ENCODE results near the gene ECPAS.
"Not testable (repeated sequence)": the region's sequence is repeated elsewhere in the genome, so short reads cannot be mapped to it uniquely, and the experiment has no call there.

The ECPAS gene

DNA sequence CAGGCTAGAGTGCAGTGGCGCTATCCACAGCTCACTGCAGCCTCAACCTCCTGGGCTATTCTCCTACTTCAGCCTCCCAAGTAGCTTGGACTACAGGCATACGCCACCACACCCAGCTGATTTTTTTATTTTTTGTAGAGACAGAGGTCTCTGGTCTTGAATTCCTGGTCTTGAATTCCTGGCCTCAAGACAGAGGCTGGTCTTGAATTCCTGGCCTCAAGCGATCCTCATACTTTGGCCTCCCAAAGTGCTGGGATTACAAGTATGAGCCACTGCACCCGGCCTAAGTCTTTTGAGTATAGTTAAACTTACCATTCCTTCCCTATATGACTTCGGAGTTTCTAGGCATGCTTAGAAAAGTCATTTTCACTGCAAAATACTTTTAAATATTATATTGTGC is 29.4 kb downstream of the ECPAS start:
- H3K4me1 ChIP-seq (ENCODE audit: insufficient read depth, low read length): peaks cover 32% of the 10 kb centered on the region
- no peak overlapping the region for H3K9ac ChIP-seq (ENCODE audit: low read depth, low read length)
- no peaks in the 10 kb centered on the region for H3K9me3 ChIP-seq (ENCODE audit: control insufficient read depth, insufficient read depth, low read length)
- no peaks in the 10 kb centered on the region for H3K36me3 ChIP-seq (ENCODE audit: insufficient read depth, low read length)

DNA sequence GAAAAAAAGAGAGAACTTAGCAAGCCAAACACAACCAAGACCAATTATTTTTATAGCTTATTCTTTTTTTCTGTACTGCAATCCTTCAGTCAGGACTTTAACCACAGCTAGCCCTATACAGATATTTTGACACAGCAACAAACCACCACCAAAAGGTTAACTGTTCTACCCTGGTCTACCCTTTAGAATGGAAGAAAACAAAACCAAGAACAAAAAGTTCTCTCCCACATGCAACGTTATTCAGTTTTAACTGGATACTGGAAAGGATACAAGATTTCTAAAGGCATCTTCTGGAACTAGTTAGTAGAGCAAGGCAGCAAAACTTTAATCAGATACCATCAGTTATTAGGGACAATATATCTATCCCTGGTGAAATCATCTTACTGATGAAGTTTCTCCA is 32.6 kb downstream of the ECPAS start:
- H3K36me3 ChIP-seq (ENCODE audit: insufficient read depth, low read length): peaks cover 2% of the 10 kb centered on the region; the same call in 1 of the 2 replicates
- peaks cover 15% of the 10 kb centered on the region; the same call in 1 of the 2 replicates for H3K4me1 ChIP-seq (ENCODE audit: insufficient read depth, low read length)
- H3K9ac ChIP-seq (ENCODE audit: low read depth, low read length): no peak overlapping the region
- no peaks in the 10 kb centered on the region for H3K9me3 ChIP-seq (ENCODE audit: control insufficient read depth, insufficient read depth, low read length)

DNA sequence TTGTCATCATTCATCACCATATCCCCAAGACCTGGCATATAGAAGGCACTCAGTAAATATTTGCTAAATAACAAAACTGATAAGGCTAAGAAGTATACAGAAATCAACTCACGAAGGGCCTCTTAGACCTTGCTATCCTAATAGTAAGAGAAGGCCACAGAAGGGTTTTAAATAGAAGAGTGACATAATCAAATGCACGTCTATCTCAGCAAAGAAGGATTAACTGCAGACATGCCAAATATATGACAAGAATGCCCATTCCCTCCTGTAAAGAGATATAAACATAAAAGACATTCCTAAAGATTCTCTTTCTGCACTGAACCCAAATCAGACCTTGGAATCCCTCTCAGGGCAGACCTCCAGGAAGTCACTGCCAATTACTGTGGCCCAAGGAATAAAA is 34.1 kb downstream of the ECPAS start:
- H3K4me1 ChIP-seq (ENCODE audit: insufficient read depth, low read length): peaks cover 15% of the 10 kb centered on the region; the same call in 1 of the 2 replicates
- peaks cover 3% of the 10 kb centered on the region; the same call in 1 of the 2 replicates for H3K36me3 ChIP-seq (ENCODE audit: insufficient read depth, low read length)
- H3K9me3 ChIP-seq (ENCODE audit: control insufficient read depth, insufficient read depth, low read length): no peaks in the 10 kb centered on the region
- H3K9ac ChIP-seq (ENCODE audit: low read depth, low read length): no peak overlapping the region

DNA sequence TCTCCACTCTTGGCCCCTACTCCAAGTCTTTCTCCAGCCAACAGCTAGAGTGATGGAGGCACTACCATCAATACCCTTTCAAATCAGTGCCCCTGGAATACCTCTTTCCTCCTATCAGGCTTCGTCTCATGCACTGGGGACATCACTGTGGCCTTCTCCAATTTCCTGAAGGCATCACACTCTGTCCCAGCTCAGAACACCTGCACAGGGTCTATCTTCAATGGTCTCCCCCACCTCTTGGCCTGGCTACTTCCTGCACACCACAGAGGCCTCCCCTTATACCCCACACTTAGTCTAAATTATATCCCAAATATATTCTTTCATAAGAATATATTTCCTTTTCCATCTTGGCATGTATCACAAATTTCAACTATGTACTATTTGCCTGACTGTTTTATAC is 34.5 kb downstream of the ECPAS start:
- H3K4me1 ChIP-seq (ENCODE audit: insufficient read depth, low read length): peaks cover 15% of the 10 kb centered on the region; the same call in 1 of the 2 replicates
- H3K36me3 ChIP-seq (ENCODE audit: insufficient read depth, low read length): peaks cover 3% of the 10 kb centered on the region; the same call in 1 of the 2 replicates
- no peak overlapping the region for H3K9ac ChIP-seq (ENCODE audit: low read depth, low read length)
- H3K9me3 ChIP-seq (ENCODE audit: control insufficient read depth, insufficient read depth, low read length): no peaks in the 10 kb centered on the region

DNA sequence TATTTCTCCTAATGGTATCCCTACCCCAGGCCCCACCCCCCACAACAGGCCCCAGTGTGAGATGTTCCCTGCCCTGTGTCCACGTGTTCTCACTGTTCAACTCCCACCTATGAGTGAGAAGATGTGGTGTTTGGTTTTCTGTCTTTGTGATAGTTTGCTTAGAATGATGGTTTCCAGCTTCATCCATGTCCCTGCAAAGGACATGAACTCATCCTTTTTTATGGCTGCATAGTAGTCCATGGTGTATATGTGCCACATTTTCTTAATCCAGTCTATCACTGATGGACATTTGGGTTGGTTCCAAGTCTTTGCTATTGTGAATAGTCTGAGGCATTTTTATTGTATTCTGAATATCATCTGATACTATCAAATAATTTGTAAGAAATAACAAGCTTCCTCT is 38.4 kb downstream of the ECPAS start:
- not testable (repeated sequence) for H3K36me3 ChIP-seq (ENCODE audit: insufficient read depth, low read length); H3K4me1 ChIP-seq (ENCODE audit: insufficient read depth, low read length); H3K9me3 ChIP-seq (ENCODE audit: control insufficient read depth, insufficient read depth, low read length); H3K9ac ChIP-seq (ENCODE audit: low read depth, low read length)

DNA sequence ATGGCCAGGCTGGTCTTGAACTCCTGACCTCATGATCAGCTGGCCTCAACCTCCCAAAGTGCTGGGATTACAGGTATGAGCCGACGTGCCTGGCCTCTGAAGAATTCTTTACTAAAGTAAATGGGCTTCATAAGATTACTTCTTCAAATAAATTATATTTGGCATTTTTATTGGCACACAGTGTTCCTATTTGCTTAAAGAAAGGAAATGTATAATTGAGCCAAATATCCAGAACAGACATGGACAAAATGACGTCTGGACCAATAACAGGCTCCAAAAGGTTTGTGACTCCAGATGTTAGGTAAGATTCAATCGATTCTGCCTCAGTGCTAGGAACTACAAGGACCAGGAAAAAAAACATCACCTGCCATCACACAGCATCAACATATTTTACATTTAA is 40.7 kb downstream of the ECPAS start:
- no peak overlapping the region for H3K9ac ChIP-seq (ENCODE audit: low read depth, low read length)
- no peaks in the 10 kb centered on the region for H3K4me1 ChIP-seq (ENCODE audit: insufficient read depth, low read length)
- peaks cover 13% of the 10 kb centered on the region; the same call in 1 of the 2 replicates for H3K36me3 ChIP-seq (ENCODE audit: insufficient read depth, low read length)
- H3K9me3 ChIP-seq (ENCODE audit: control insufficient read depth, insufficient read depth, low read length): no peaks in the 10 kb centered on the region

DNA sequence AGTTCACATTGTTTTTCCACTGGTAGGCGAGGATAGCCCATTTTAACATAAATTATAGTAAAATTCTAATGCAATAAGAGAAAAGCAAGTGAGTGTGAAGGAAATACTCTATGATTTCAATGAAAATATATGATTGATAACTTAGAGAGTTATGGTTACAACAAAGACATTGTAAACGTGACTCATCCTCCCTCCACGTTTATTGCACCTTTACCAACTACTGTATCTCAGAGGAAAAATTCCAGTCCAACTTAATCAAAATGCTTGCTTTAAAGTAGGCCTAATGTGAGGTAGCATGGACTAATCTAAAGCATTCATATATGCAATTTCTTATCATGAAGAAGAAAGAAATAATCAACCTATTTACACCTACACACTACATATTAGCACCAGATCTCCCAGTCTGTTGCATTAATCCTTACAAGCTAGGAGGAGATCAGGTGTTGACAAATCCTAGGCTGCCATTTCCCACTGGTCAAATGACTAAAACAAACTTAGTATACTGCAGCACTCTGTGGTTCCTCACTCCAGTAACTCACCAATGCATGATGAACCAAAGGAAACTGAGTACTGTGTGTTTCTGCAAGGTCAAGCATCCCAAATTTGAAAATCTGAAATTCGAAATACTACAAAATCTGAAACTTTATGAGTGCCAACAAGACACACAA is 41.7 kb downstream of the ECPAS start:
- Histone ChIP-seq H3K36me3 (ENCODE audit: insufficient read depth, low read length) (peaks cover 13% of the 10 kb centered on the region; the same call in 1 of the 2 replicates), H3K9ac (ENCODE audit: low read depth, low read length) (no peak overlapping the region), H3K4me1 (ENCODE audit: insufficient read depth, low read length) (no peaks in the 10 kb centered on the region), H3K9me3 (ENCODE audit: control insufficient read depth, insufficient read depth, low read length) (no peaks in the 10 kb centered on the region)

DNA sequence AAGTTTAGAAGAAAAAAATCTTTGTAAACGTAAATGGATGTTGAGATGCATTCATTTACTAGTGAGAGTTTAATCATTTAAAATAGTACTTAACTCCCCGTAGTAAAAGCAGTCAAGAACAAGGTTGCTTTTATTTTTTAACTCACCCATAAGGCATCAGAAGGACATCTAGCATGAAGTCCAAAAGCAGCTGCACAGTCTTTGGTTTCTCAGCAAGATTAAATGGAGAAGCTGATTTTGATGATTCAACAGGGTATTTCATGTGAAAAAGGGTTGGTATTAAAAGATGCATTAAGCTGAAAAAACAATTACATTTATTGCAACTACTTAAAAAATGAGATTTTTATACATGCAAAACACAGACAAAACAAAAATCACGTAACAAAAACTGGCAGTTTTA is 44.0 kb downstream of the ECPAS start:
- H3K36me3 ChIP-seq (ENCODE audit: insufficient read depth, low read length): peaks cover 14% of the 10 kb centered on the region
- H3K4me1 ChIP-seq (ENCODE audit: insufficient read depth, low read length): no peaks in the 10 kb centered on the region
- no peak overlapping the region for H3K9ac ChIP-seq (ENCODE audit: low read depth, low read length)
- no peaks in the 10 kb centered on the region for H3K9me3 ChIP-seq (ENCODE audit: control insufficient read depth, insufficient read depth, low read length)

DNA sequence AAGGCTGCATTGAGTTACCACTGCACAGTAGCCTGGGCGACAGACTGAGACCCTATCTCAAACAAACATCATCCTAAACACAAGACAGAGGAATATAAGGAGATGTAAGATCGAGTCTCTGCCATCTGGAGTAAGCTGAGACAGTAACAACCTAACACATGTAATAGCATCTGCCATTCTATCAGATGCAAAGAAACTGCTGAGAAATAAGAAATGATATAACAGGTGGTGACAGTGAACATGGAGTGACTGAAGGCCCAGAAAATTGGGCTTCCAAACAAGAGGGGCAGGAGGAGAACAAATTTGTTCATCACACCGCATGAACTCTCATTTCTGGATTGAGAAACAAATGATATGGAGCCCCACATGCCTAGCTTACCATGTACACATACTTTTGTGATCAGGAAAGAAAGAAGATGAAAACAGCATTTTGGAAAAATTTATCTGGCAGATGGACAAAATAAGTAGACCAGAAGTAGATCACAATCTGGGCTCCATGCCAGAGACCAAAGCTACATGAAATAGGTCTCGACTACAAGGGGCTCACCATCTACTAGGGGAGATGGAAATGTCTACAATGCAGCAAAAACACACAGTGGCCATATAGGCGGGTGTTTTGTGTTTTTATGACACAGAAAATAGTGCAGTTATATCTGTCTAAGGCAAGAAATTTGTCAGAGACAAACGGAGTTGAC is 45.5 kb downstream of the ECPAS start:
- no peaks in the 10 kb centered on the region for H3K4me1 ChIP-seq (ENCODE audit: insufficient read depth, low read length)
- H3K9ac ChIP-seq (ENCODE audit: low read depth, low read length): no peak overlapping the region
- H3K36me3 ChIP-seq (ENCODE audit: insufficient read depth, low read length): peaks cover 14% of the 10 kb centered on the region
- H3K9me3 ChIP-seq (ENCODE audit: control insufficient read depth, insufficient read depth, low read length): no peaks in the 10 kb centered on the region

DNA sequence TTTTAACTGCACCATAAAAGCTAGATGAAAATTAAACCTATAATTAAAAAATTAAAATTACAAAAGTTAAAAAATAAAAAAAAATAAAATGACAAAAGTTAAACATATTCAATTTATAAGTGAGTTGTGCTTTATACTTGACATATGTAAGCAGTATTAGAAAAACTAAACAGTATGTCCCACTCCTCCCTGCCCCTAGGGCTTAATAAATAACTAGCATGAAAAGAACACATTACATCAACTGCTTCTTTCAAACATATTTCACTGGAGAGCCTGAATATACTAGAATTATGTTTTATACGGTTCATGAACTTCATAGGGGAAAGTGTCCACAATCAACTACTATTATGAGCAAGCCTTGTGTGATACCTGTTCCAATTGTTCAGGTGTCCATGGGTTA is 47.6 kb downstream of the ECPAS start:
- Histone ChIP-seq H3K4me1 (ENCODE audit: insufficient read depth, low read length) (no peaks in the 10 kb centered on the region), H3K9me3 (ENCODE audit: control insufficient read depth, insufficient read depth, low read length) (no peaks in the 10 kb centered on the region), H3K36me3 (ENCODE audit: insufficient read depth, low read length) (peaks cover 13% of the 10 kb centered on the region), H3K9ac (ENCODE audit: low read depth, low read length) (no peak overlapping the region)

DNA sequence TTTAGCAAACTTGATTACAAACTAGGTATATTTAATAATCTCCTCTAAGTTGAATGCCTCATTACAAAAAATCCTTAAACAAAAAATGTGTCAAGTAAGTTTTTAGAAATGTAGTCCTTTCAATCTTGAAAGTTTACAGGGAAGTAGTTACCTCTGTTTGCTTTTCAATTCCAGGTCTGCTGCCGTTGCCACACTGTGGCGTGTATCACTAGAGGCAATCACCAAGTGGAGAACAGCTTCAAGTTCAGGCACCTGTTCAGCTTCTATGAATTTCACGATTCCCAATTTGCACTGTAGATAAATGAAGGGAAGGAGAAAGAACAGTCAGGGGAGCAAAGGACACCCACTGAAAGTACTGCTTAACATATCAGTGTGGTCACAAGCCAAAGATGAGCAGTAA is 51.1 kb downstream of the ECPAS start:
- no peaks in the 10 kb centered on the region for H3K4me1 ChIP-seq (ENCODE audit: insufficient read depth, low read length)
- no peak overlapping the region for H3K9ac ChIP-seq (ENCODE audit: low read depth, low read length)
- peaks cover 16% of the 10 kb centered on the region for H3K36me3 ChIP-seq (ENCODE audit: insufficient read depth, low read length)
- H3K9me3 ChIP-seq (ENCODE audit: control insufficient read depth, insufficient read depth, low read length): no peaks in the 10 kb centered on the region

DNA sequence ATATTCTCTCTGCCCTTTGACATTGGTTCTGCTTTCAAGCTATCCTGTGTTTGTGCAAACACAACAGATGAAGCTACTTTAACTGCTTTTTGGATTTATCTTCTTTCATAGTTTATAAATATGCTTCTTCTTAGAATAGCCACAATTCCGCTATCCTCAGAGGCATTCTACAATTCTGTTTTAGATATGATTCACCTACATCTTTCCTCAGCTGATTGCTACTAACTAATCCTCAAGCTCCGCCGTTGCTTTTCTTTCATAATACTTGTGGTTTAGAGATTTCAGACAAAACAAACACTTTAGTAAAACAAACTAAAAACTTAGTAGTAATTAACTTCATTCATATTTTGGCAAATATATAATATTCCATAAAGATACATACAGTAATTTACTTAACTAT is 52.5 kb downstream of the ECPAS start:
- H3K9me3 ChIP-seq (ENCODE audit: control insufficient read depth, insufficient read depth, low read length): no peaks in the 10 kb centered on the region
- no peak overlapping the region for H3K9ac ChIP-seq (ENCODE audit: low read depth, low read length)
- no peaks in the 10 kb centered on the region for H3K4me1 ChIP-seq (ENCODE audit: insufficient read depth, low read length)
- H3K36me3 ChIP-seq (ENCODE audit: insufficient read depth, low read length): peaks cover 16% of the 10 kb centered on the region

DNA sequence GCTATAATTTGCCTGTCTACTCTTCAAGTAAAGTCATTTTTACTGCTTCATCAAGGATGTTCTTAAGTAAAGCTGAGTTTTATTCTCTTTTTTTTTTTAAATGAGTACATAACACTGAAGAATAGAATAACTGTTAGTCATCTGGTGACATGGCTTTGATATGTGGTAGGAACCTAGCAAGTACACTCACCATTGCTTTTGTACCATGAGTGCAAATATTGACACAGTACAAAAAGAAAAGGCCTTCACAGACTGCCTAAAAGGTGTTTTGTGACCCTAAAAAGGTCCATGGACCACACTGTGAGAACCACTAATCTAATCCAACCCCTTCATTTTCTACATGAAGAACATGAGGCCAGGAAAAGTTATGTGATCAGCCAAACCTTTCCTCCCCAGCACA is 55.0 kb downstream of the ECPAS start:
- no peaks in the 10 kb centered on the region for H3K4me1 ChIP-seq (ENCODE audit: insufficient read depth, low read length)
- H3K36me3 ChIP-seq (ENCODE audit: insufficient read depth, low read length): peaks cover 17% of the 10 kb centered on the region; the same call in 1 of the 2 replicates
- H3K9me3 ChIP-seq (ENCODE audit: control insufficient read depth, insufficient read depth, low read length): no peaks in the 10 kb centered on the region
- no peak overlapping the region for H3K9ac ChIP-seq (ENCODE audit: low read depth, low read length)

DNA sequence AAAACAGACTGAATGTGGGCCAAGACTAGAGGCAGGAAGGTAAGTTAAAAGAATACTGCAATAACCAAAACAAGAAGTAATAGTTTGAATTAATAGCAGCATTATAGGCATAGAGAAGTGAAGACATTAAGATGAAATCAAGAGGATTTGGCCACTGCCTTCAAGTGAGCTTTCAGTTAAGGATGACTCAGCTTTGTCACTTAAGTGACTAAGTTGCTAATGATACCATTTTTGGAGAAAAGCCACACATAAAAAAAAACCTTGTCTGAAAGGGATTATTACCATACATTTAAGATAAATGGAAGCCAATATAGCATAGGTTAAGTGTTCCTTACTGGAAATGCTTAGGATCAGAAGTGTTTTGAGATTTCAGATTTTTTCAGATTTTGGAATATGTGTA is 57.0 kb downstream of the ECPAS start:
- H3K4me1 ChIP-seq (ENCODE audit: insufficient read depth, low read length): no peaks in the 10 kb centered on the region
- no peaks in the 10 kb centered on the region for H3K9me3 ChIP-seq (ENCODE audit: control insufficient read depth, insufficient read depth, low read length)
- H3K9ac ChIP-seq (ENCODE audit: low read depth, low read length): no peak overlapping the region
- peaks cover 17% of the 10 kb centered on the region for H3K36me3 ChIP-seq (ENCODE audit: insufficient read depth, low read length)

DNA sequence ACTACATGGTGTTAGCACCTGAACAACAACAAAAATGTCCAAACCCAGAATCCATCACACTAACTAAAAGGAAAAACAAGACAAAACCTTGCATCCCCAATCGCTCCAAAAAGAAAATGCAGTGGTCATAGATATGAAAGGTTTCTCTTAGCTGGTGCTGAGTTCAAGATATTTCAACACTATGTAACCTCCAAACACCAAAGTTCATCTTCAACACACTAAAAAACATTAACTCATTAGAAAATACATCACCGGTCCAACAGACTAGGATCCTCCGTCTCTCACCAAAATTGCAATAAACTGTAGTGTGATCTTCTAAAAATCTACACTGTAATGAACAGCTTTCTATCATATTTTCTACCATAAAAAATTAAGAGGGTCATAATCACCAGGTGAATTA is 60.8 kb downstream of the ECPAS start:
- H3K9me3 ChIP-seq (ENCODE audit: control insufficient read depth, insufficient read depth, low read length): no peaks in the 10 kb centered on the region
- no peak overlapping the region for H3K9ac ChIP-seq (ENCODE audit: low read depth, low read length)
- H3K4me1 ChIP-seq (ENCODE audit: insufficient read depth, low read length): no peaks in the 10 kb centered on the region
- H3K36me3 ChIP-seq (ENCODE audit: insufficient read depth, low read length): peaks cover 16% of the 10 kb centered on the region
